ENCODE data around the gene MEF2D.

DNA sequence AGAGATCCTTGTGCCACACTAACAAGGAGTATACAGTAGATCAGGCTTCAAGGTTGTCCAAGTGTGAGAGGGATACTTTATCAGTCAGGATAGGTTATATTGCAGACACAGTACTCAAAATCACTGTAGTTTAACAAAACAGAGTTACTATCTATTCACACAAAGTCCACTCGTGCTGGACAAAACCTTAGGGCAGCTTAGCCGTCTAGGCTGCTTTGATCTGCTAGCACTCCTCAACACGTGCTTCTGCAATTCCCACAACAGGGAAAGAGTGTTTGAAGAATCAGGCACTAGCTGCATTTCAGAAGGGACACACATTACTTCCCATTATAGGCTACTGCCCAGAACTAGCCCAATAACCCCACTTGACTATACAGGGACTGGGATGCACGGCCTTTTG, 39.5 kb downstream of the MEF2D start:
- TF ChIP-seq YY1 (IDR thresholded peaks at IDR 0.05; ENCODE audit: insufficient read depth, insufficient read length) (no peak), SUZ12 (IDR thresholded peaks at IDR 0.05; ENCODE audit: extremely low read depth, insufficient read depth, insufficient read length) (no peak), ZNF274 (IDR thresholded peaks at IDR 0.05; ENCODE audit: low read depth, low read length) (no peak)

Measured in NT2/D1 (cell line).